Measurements from ENCODE around the gene CD48.
"Not testable (repeated sequence)": the region's sequence is repeated elsewhere in the genome, so short reads cannot be mapped to it uniquely, and the experiment has no call there.

Gene CD48

GRCh38 chr1:160723332-160723731, 11.7 kb upstream of the CD48 start:
- no peak for DNase-seq (ENCODE audit: extremely low read depth, low read depth)
- TF ChIP-seq CTCF (IDR thresholded peaks at IDR 0.05; ENCODE audit: low read depth, low read length): no peak

GRCh38 chr1:160722726-160723125, 11.1 kb upstream of the CD48 start:
- DNase-seq (ENCODE audit: extremely low read depth, low read depth): no peak
- no peak for TF ChIP-seq CTCF (IDR thresholded peaks at IDR 0.05; ENCODE audit: low read depth, low read length)

GRCh38 chr1:160721473-160721872, 9.9 kb upstream of the CD48 start:
- TF ChIP-seq CTCF (IDR thresholded peaks at IDR 0.05; ENCODE audit: low read depth, low read length): no peak
- no peak for DNase-seq (ENCODE audit: extremely low read depth, low read depth)

- TF ChIP-seq CTCF (IDR thresholded peaks at IDR 0.05; ENCODE audit: low read depth, low read length): no peak
- DNase-seq (ENCODE audit: extremely low read depth, low read depth): no peak
Measured at GRCh38 chr1:160720356-160721085, 8.9 kb upstream of the CD48 start.

- no peak for TF ChIP-seq CTCF (IDR thresholded peaks at IDR 0.05; ENCODE audit: low read depth, low read length)
- no peak for DNase-seq (ENCODE audit: extremely low read depth, low read depth)
Measured at GRCh38 chr1:160718210-160718609, 6.6 kb upstream of the CD48 start.

GRCh38 chr1:160717306-160717705, 5.7 kb upstream of the CD48 start:
- no peak for TF ChIP-seq CTCF (IDR thresholded peaks at IDR 0.05; ENCODE audit: low read depth, low read length)
- no peak for DNase-seq (ENCODE audit: extremely low read depth, low read depth)

GRCh38 chr1:160716013-160716412, 4.4 kb upstream of the CD48 start:
- no peak for TF ChIP-seq CTCF (IDR thresholded peaks at IDR 0.05; ENCODE audit: low read depth, low read length)
- no peak for DNase-seq (ENCODE audit: extremely low read depth, low read depth)

GRCh38 chr1:160714034-160714648, 2.5 kb upstream of the CD48 start:
- not testable (repeated sequence) for DNase-seq (ENCODE audit: extremely low read depth, low read depth)
